K562 (cell line): ENCODE measurements around the gene LRP6. TPM values are rescaled to one million over a fixed set of nuclear protein-coding genes. Genes with fewer than 3 reads are reported as not detected.

Experiments
- ATAC-seq: fragments of 200-7000 bp; cut with Tn5 transposase; 3 replicates; pipeline ENCODE4 v1.9.1; 2020; ENCODE audit warnings: moderate library complexity
- BruUV-seq: library from RNA; stranded (reverse); fragments of 400-500 nt; replicated peaks from 2 replicates; lab custom pipeline; 2021; lab: Mats Ljungman, UMichigan
- CTCF ChIA-PET: fragments of 300-600 bp; formaldehyde crosslinking; extraction: SDS; loops from one replicate; lab custom pipeline; 2021; ENCODE audit warnings: low intra/inter-chr PET ratio; lab: Yijun Ruan, JAX
- POLR2A ChIA-PET: fragments of 300-600, 350-650 bp; sonication (Branson Sonifier 250); formaldehyde crosslinking; extraction: SDS; loops from one replicate; lab custom pipeline; 2021; ENCODE audit warnings: antibody characterized with exemption, inconsistent platforms; lab: Yijun Ruan, JAX
- DNase-seq, 4 experiments: peaks; one replicate each; pipeline versions ENCODE4 v3.0.0 to v3.0.0-alpha.2; 2011 to 2018; ENCODE audit warnings: low spot score in 3 of 4, mixed read lengths in 3 of 4; ENCODE audit errors: extremely low read depth in 1 of 4
- FAIRE-seq: peaks from 2 replicates; lab custom pipeline; 2011; peaks lifted over from hg19 to GRCh38; lab: Jason Lieb, UNC
- H2AFZ ChIP-seq: 2 replicates; pipeline ENCODE4 v1.6.0; 2011; ENCODE audit warnings: low read depth, low read length, control low read depth, inconsistent platforms
- H3K27ac ChIP-seq: fragments of 200-600 bp; 3 replicates; pipeline ENCODE4 v1.8.0; 2011; ENCODE audit warnings: low read depth, mild to moderate bottlenecking, control low read depth, inconsistent platforms, low read length, moderate library complexity, mixed read lengths; ENCODE audit errors: extremely low read depth
- H3K27me3 ChIP-seq, 2 experiments: fragments of 300-600 bp in 1 of 2; 2 replicates in 1 of 2; 3 replicates in 1 of 2; pipeline versions ENCODE4 v1.6.0 to v1.8.0; 2011; ENCODE audit warnings: inconsistent platforms in 2 of 2, low read length in 2 of 2, mild to moderate bottlenecking in 1 of 2, mixed read lengths in 1 of 2, moderate library complexity in 1 of 2; ENCODE audit not compliant: control insufficient read depth in 2 of 2, insufficient read depth in 2 of 2
- H3K36me3 ChIP-seq: fragments of 300-600 bp; 3 replicates; pipeline ENCODE4 v1.8.0; 2011; ENCODE audit warnings: mild to moderate bottlenecking, low read length, inconsistent platforms; ENCODE audit not compliant: control insufficient read depth, insufficient read depth
- H3K4me1 ChIP-seq, 2 experiments: fragments of 200-600 bp in 1 of 2; replicated peaks in 1 of 2; 2 replicates in 1 of 2; 3 replicates in 1 of 2; pipeline versions ENCODE4 v1.5.1 to v1.8.0; 2011; ENCODE audit warnings: inconsistent platforms in 2 of 2, low read length in 2 of 2, mild to moderate bottlenecking in 1 of 2, mixed read lengths in 1 of 2, moderate library complexity in 1 of 2; ENCODE audit not compliant: control insufficient read depth in 2 of 2, insufficient read depth in 2 of 2
- H3K4me2 ChIP-seq: 2 replicates; pipeline ENCODE4 v1.6.1; 2011; ENCODE audit warnings: low read length, control low read depth, inconsistent platforms, mixed read lengths; ENCODE audit not compliant: insufficient read depth
- H3K4me3 ChIP-seq: fragments of 200-600 bp; sonication (generic), shearing (Covaris generic); 2 replicates; pipeline ENCODE4 v1.5.1; 2016; ENCODE audit warnings: control low read depth, inconsistent platforms
- H3K79me2 ChIP-seq: fragments of 200-600 bp; 3 replicates; pipeline ENCODE4 v1.8.0; 2011; ENCODE audit warnings: low read length, inconsistent platforms; ENCODE audit not compliant: control insufficient read depth, insufficient read depth
- H3K9ac ChIP-seq, 2 experiments: 2 replicates each; pipeline versions ENCODE4 v1.6.0 to v1.6.1; 2011; ENCODE audit warnings: low read depth in 2 of 2, low read length in 2 of 2, control low read depth in 1 of 2, inconsistent platforms in 1 of 2, mild to moderate bottlenecking in 1 of 2, mixed read lengths in 1 of 2; ENCODE audit not compliant: insufficient read depth in 1 of 2
- H3K9me1 ChIP-seq: one replicate; pipeline ENCODE4 v1.6.0; 2011; ENCODE audit warnings: inconsistent platforms, mild to moderate bottlenecking, low read length, moderate library complexity; ENCODE audit not compliant: control insufficient read depth, insufficient read depth
- H3K9me3 ChIP-seq: replicated peaks from 2 replicates; pipeline ENCODE4 v1.5.1; 2011; ENCODE audit warnings: low read depth, low read length, inconsistent platforms; ENCODE audit not compliant: control insufficient read depth, insufficient read depth
- H4K20me1 ChIP-seq: replicated peaks from 2 replicates; pipeline ENCODE4 v1.6.1; 2011; ENCODE audit warnings: low read length, inconsistent platforms, mixed read lengths; ENCODE audit not compliant: control insufficient read depth, insufficient read depth
- HDGF ChIP-seq: fragments of 450-650 bp; IDR thresholded peaks from 2 replicates; pipeline ENCODE4 v1.6.1; 2016
- MTA3 ChIP-seq: fragments of 450-650 bp; formaldehyde crosslinking; IDR thresholded peaks from 2 replicates; pipeline ENCODE4 v1.6.1; 2017; ENCODE audit warnings: mild to moderate bottlenecking, borderline replicate concordance
- PHTF2 ChIP-seq: fragments of 250-450 bp; sonication (Bioruptor Pico); IDR thresholded peaks from 2 replicates; pipeline ENCODE4 v1.5.0; 2021; ENCODE audit warnings: mild to moderate bottlenecking
- ZFP30 ChIP-seq: fragments of 250-450 bp; sonication (Bioruptor Pico); IDR thresholded peaks from 2 replicates; pipeline ENCODE4 v1.8.0; 2022; ENCODE audit warnings: moderate library complexity, mild to moderate bottlenecking, inconsistent platforms, borderline replicate concordance
- WGBS: fragments of 100-300 bp; shearing (Covaris generic); methylation state at CpG from one replicate; pipeline ENCODE4 v1.1.6; 2016; ENCODE audit warnings: low coverage, mixed read lengths; ENCODE audit not compliant: insufficient coverage; ENCODE audit errors: missing lambda C conversion rate; 5-methylcytosine and 5-hydroxymethylcytosine counted together
- in situ Hi-C: fragments of 300-500 bp; cut with MboI; formaldehyde crosslinking; loops from 4 replicates; pipeline ENCODE4 v1.15.0; 2018; ENCODE audit warnings: inconsistent platforms, mixed read lengths
- intact Hi-C: fragments of 100-400 bp; cut with micrococcal nuclease; formaldehyde crosslinking; loops from 2 replicates; pipeline ENCODE4 v1.14.2; 2022
- polyA plus RNA-seq, 8 experiments: library from polyadenylated mRNA; depleted of rRNA in 4 of 8; stranded (reverse) in 5 of 8; unstranded in 3 of 8; fragments of >200 nt; fragmentation: Nextera tagmentation in 2 of 8; fragmentation: Illumina TruSeq in 1 of 8; extraction: Ambion mirVana in 2 of 8; extraction: Trizol in 1 of 8; gene quantifications; 2 replicates each; pipeline versions ENCODE4 v1.2.1 to v1.2.3, GENCODE V29; 2011 to 2014; ENCODE audit warnings: inconsistent platforms in 1 of 8, missing spikeins in 1 of 8
- total RNA-seq, 7 experiments: library from RNA; depleted of rRNA in 6 of 7; stranded (reverse); fragments of >200 nt in 6 of 7; fragmentation: Illumina TruSeq in 2 of 7; extraction: Trizol in 2 of 7; gene quantifications; 2 replicates each; pipeline versions ENCODE4 v1.2.1 to v1.2.3, GENCODE V29; 2011 to 2021; ENCODE audit warnings: low replicate concordance in 1 of 7
- TF ChIP-seq, protein P1 (sequence below): sonication (generic); formaldehyde crosslinking; IDR thresholded peaks from 2 replicates; pipeline ENCODE4 v1.8.0; 2023; ENCODE audit warnings: mild to moderate bottlenecking, missing genetic modification reagents
- TF ChIP-seq, protein P2 (sequence below): sonication (generic); formaldehyde crosslinking; IDR thresholded peaks from 2 replicates; pipeline ENCODE4 v1.4.0; 2020; ENCODE audit warnings: mild to moderate bottlenecking, missing genetic modification reagents

The LRP6 gene
- total and polyA plus RNA-seq, 9 of the 15 experiments (the other 6 are each of a cell fraction or from before 2014, with no cell fraction given), result 3.0 to 17.0 (median 10.8) TPM

DNA sequence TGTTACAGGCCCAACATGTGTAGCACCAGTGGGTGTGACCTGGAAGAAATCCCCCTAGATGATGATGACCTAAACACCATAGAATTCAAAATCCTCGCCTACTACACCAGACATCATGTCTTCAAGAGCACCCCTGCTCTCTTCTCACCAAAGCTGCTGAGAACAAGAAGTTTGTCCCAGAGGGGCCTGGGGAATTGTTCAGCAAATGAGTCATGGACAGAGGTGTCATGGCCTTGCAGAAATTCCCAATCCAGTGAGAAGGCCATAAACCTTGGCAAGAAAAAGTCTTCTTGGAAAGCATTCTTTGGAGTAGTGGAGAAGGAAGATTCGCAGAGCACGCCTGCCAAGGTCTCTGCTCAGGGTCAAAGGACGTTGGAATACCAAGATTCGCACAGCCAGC is 187.6 kb downstream of the LRP6 start:
- ATAC-seq (no peak), DNase-seq (no peak), FAIRE-seq (no peak)
- no peaks in the 10 kb centered on the region for H3K36me3 ChIP-seq
- intact Hi-C loops, result no loop called here
- no peaks in the 10 kb centered on the region for H3K9me3 ChIP-seq
- H3K27me3 ChIP-seq, result peaks cover 9 to 25% of the 10 kb centered on the region in 2 experiments; a peak in 4 of 5 replicates
- POLR2A ChIA-PET, result no interaction called here
- in situ Hi-C loops, result no loop called here
- no peaks in the 10 kb centered on the region for H3K9me1 ChIP-seq
- H3K4me1 ChIP-seq, result peaks cover 0 to 4% of the 10 kb centered on the region in 2 experiments; a peak in 3 of 5 replicates
- BruUV-seq, result no TSS peak
- CTCF ChIA-PET, result no interaction called here
- H3K27ac ChIP-seq, result no peak overlapping the region
- 14% methylated on average over 5 of the region's 5 CpGs for WGBS
- no peak overlapping the region for H3K4me3 ChIP-seq
- no peak overlapping the region for H3K4me2 ChIP-seq
- H2AFZ ChIP-seq, result no peak overlapping the region
- no peaks in the 10 kb centered on the region for H4K20me1 ChIP-seq
- no peaks in the 10 kb centered on the region for H3K79me2 ChIP-seq
- no peak for TF ChIP-seq MTA3
- TF ChIP-seq, protein P1, sequence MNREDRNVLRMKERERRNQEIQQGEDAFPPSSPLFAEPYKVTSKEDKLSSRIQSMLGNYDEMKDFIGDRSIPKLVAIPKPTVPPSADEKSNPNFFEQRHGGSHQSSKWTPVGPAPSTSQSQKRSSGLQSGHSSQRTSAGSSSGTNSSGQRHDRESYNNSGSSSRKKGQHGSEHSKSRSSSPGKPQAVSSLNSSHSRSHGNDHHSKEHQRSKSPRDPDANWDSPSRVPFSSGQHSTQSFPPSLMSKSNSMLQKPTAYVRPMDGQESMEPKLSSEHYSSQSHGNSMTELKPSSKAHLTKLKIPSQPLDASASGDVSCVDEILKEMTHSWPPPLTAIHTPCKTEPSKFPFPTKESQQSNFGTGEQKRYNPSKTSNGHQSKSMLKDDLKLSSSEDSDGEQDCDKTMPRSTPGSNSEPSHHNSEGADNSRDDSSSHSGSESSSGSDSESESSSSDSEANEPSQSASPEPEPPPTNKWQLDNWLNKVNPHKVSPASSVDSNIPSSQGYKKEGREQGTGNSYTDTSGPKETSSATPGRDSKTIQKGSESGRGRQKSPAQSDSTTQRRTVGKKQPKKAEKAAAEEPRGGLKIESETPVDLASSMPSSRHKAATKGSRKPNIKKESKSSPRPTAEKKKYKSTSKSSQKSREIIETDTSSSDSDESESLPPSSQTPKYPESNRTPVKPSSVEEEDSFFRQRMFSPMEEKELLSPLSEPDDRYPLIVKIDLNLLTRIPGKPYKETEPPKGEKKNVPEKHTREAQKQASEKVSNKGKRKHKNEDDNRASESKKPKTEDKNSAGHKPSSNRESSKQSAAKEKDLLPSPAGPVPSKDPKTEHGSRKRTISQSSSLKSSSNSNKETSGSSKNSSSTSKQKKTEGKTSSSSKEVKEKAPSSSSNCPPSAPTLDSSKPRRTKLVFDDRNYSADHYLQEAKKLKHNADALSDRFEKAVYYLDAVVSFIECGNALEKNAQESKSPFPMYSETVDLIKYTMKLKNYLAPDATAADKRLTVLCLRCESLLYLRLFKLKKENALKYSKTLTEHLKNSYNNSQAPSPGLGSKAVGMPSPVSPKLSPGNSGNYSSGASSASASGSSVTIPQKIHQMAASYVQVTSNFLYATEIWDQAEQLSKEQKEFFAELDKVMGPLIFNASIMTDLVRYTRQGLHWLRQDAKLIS, result no peak
- TF ChIP-seq PHTF2, result no peak
- TF ChIP-seq HDGF, result no peak
- TF ChIP-seq ZFP30 (CRISPR knock-in tag), result no peak
- TF ChIP-seq, protein P2, sequence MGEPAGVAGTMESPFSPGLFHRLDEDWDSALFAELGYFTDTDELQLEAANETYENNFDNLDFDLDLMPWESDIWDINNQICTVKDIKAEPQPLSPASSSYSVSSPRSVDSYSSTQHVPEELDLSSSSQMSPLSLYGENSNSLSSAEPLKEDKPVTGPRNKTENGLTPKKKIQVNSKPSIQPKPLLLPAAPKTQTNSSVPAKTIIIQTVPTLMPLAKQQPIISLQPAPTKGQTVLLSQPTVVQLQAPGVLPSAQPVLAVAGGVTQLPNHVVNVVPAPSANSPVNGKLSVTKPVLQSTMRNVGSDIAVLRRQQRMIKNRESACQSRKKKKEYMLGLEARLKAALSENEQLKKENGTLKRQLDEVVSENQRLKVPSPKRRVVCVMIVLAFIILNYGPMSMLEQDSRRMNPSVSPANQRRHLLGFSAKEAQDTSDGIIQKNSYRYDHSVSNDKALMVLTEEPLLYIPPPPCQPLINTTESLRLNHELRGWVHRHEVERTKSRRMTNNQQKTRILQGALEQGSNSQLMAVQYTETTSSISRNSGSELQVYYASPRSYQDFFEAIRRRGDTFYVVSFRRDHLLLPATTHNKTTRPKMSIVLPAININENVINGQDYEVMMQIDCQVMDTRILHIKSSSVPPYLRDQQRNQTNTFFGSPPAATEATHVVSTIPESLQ (CRISPR knock-in tag), result no peak
- no peak overlapping the region for H3K9ac ChIP-seq
